Measurements from ENCODE around the gene NHP2.
"Not testable (repeated sequence)": the region's sequence is repeated elsewhere in the genome, so short reads cannot be mapped to it uniquely, and the experiment has no call there.

NHP2 gene

DNA sequence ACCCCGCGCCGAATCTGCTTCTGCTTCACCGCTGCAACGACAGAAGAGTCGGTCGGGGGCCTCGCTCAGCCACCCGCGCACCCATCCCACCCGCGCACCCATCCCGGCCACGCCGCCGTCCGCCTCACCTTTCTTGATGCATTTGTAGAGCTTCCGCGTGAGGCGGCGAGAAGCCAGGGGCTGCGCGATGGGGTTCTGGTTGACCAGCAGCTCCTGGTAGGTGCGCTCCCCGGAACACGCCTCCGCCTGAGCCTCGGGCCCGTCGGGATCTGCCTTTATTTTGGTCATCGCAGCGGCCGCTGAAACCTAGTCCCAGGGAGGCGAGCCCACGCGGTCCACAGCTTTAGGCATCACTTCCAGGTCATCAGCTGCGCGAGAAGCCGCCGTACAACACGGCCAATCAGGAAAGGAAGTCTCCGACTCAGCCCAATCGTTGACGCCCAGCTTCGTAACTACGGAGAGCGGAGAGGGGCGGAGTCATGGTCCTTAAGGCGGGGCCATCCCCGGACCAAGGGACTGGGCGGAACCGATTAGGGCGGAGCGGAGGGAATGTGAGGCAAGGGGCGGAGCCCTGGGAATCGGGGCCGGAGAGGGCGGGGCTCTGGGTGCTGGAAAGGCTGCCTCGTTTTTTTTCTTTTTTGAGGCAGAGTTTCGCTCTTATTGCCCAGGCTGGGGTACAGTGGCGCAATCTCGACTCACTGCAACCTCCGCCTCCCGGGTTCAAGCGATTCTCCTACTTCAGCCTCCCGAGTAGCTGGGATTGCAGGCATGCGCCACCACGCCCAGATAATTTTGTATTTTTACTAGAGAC lies at the start of gene NHP2:
Gene NHP2 (minus strand): TSS at position 356 of the 811 bp plus-strand sequence. CDS start 68 bp downstream, at position 288.
- peak; percentile 98 for DNase-seq (ENCODE audit: low spot score)

DNA sequence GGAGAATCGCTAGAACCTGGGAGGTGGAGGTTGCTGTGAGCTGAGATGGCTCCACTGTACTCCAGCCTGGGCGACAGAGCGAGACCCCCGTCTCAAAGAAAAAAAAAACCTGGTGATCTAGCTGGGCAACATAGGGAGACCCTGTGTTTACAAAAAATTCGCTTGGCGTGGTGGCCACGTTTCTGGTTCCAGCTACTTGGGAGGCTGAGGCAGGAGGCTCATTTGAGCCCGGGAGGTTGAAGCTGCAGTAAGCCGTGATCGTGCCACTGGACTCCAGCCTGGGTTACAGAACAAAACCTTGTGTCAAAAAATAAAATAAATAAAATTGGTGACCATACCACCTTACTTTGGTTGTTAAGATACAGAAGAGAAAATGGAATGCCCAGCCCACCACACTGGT lies 48.9 kb upstream of the NHP2 start:
- DNase-seq (ENCODE audit: low spot score), result no peak

DNA sequence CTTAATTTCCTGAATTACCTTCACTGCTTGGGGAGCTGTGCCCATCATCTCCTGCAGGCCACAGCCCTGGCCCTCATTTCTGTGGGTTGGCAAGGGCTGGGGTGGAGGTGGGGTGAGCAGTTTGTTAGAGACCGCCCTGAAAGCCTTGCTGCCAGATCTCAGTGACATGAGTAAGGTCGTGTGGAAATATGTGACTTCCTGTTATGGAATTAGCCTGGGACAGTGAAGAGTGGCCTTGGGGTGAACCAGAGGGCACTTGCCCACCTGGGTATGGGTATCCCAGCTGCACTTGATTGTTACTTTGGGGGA lies 48.2 kb upstream of the NHP2 start:
- no peak for DNase-seq (ENCODE audit: low spot score)

DNA sequence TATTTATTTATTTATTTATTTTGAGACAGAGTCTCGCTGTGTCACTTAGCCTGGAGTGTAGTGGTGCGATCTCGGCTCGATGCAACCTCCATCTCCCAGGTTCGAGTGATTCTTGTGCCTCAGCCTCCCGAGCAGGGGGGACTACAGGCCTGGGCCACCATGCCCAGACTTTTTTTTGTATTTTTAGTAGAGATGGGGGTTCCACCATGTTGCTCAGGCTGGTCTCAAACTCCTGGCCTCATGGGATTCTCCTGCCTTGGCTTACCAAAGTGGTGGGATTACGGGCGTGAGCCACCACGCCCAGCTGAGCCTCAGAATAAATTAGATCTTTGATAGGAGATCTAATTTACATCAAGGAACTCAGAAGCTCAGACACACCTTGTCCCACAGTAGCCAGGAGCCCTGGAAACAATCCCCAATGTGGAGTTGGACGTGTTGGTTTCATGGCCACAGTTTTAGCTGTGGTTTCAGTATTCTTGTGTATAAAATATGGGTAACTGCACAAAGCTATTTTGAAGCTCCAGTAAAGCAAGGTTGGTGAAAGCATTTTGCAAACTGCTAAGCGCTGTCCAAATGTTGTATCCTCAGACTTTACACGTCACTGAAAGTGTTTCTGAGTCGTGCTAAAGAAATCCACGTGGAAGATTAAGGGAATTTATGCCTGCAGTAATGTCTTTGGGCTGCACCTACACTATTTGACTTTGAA lies 47.7 kb upstream of the NHP2 start:
- DNase-seq (ENCODE audit: low spot score), result no peak

DNA sequence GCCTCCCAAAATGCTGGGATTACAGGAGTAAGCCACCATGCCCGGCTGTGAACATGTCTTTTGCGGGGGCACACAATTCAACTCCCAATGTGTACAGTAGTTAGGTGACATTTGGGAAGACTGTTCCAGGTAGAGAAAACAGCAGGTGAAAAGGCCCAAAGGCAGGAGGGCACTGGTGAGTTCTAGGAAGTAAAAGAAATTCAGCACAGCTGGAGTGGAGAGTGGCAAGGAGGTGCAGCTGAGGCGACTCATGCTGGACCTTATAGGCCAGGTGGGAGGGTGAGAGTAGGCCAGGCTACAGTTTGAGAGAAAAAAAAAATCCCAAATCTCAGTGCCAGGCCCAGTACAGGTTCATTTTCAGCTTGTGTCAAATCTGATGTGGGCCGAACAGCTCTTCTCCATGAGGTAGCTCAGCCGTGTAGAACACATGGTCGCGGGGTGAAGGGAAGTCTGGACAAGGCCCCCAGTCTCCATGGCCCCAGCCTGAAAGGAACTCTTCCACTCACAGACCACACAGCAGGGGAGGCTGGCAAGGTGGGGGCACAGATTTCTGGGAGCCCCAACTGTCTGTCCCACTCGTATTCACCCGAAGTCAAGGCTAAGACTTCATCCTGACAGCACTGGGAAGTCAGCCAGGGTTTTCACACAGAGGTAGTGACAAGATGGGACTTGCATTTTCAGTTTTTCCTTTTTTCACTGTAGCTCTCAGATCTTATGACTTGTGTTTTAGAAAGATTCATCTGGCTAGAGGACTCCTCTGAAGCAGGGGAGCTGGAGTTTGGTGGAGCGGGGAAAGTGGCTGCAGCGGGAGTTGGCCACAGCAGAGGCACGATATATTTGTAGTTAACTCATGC lies 46.1 kb upstream of the NHP2 start:
- DNase-seq (ENCODE audit: low spot score), result no peak

DNA sequence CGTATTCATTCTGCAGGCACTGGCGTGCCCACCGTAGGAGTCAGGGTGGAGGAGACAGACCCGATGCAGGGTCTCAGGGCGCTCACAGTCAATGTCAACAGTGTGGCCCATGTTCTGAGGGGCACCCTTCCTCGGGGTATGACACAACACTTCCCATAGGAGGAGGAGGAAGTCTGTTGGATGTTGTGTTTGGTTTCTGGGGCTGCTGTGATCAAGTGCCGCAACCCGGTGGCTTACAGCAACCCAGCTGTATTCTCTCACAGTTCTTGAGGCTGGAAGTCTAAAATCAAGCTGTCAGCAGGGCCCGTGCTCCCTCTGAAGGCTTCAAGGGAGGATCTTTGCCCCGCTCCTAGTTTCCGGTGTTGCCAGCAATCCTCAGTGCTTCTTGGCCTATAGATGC lies 45.0 kb upstream of the NHP2 start:
- DNase-seq (ENCODE audit: low spot score), result no peak

DNA sequence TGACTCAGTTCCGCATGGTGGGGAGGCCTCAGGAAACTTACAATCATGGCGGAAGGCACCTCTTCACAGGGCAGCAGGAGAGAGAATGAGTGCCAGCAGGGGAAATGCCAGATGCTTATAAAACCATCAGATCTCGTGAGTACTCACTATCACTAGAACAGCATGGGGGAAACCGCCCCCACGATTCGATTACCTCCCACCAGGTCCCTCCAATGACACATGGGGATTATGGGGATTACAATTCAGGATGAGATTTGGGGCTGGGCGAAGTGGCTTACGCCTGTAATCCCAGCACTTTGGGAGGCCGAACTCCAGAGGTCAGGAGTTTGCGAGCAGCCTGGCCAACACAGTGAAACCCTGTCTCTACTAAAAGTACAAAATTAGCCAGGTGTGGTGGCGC lies 44.5 kb upstream of the NHP2 start:
- not testable (repeated sequence) for DNase-seq (ENCODE audit: low spot score)

DNA sequence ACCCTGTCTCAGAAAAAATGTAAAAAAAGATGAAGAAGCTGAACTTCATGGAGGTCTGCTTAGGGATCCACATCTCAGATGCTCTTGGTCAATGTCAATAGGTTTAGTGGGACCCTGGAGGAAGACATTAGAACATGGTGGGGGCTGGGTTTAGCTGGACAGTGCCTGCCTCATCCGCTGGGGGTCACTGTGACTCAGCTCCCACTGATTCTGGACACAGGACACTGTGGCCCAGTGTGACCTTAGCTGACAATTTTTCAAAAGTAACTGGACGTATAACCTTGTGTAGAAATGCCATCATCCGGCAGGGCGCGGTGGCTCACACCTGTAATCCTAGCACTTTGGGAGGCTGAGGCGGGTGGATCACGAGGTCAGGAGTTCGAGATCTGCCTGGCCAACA lies 43.3 kb upstream of the NHP2 start:
- no peak for DNase-seq (ENCODE audit: low spot score)

DNA sequence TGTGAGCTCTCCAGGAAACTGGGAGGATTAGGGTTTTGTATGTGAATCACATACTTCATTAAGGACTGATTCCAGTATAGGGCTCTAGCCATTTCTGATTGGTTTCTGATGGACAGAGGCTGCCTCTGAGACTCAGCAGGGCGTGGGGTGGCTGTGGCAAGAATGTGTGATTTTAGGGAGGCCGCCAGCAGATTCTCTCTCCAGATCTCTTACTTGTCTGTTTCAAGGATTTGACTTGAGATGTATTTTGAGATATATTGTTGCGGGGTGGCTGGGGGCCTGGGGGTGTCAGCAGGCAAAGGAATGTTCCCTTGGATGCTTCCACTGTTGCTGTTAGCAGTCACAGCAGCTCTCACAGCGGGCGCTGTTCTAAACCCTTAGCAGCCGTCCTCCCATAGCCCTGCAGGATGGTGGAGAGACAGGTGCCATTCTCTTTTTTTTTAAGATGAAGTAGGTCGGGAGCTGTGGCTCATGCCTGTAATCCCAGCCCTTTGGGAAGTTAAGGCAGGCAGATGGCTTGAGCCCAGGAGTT lies 42.7 kb upstream of the NHP2 start:
- no peak for DNase-seq (ENCODE audit: low spot score)

DNA sequence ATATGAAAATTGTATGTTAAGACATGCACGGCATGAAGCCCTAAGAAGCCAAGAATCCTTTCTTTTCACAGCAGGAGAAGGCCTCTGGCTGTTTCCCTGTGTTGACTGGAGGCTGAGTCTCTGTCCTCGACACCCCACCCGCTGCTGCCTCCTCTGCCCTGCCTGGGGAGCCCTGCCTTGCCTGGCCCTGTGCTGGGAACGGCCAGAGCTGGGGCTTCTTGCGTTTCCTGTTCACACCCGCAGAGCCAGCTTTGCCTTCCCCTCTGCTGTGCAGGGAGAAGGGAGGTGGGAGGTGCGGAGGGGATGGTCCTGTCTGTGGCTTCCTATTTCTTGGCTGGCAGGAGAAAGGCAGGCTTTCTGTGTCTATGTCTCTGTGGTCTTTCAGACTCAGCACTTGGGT lies 40.3 kb upstream of the NHP2 start:
- DNase-seq (ENCODE audit: low spot score), result no peak

DNA sequence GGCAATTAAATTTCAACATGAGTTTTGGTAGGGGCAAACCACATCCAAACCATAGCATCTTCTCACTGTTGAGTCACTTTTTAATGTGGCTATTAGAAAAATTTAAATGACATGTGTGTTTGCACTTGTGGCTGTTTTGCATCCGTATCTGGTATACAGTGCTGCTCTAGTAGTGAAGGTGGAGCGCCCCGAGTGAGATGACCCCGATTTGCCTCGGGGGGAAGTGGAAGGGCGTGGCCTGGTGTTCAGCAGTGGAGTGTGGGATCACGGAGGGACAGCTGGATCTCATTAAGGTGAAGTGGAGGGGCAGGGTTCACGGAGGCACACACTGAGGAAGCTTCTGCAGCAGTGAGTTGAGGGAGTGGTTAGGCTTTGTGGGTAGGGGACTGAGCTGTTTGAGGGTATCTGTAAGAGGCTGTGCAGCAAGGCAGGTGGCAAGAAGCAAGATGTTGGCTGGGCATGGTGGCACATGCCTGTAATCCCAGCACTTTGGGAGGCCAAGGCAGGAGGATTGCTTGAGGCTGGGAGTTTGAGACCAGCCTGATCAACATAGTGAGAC lies 39.6 kb upstream of the NHP2 start:
- no peak for DNase-seq (ENCODE audit: low spot score)

DNA sequence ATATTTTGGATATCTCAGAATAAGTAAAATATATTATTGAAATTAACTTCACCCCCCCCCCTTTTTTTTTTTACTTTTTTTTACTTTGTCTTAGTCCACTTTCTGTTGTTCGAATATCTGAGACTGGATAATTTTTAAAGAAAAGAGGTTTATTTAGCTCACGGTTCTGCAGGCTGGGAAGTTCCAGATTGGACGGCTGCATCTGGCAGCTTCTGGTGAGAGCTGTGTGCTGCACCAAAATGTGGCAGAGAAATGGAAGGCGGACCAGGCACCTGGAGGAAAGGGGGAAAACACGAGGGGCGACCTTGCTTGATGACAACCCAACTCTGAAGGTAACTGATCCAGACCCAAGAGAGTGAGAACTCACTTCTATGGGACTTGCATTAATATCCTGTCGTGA lies 39.1 kb upstream of the NHP2 start:
- DNase-seq (ENCODE audit: low spot score), result no peak

DNA sequence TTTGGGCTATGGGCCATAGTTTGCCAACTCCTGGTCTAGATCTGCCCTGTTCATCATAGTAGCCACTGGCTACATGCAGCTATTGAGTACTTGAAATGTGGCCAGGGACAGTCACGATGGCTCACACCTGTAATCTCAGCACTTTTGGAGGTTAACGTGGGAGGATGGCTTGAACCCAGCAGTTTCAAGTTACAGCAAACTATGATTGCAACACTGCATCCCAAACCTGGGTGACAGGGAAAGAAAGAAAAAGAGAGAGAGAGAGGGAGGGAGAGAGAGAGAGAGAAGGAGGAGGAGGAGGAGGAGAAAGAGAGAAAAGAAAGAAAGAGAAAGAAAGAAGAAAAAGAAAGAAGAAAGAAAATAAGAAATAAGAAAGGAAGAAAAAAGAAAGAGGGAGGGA lies 38.6 kb upstream of the NHP2 start:
- DNase-seq (ENCODE audit: low spot score), result no peak

DNA sequence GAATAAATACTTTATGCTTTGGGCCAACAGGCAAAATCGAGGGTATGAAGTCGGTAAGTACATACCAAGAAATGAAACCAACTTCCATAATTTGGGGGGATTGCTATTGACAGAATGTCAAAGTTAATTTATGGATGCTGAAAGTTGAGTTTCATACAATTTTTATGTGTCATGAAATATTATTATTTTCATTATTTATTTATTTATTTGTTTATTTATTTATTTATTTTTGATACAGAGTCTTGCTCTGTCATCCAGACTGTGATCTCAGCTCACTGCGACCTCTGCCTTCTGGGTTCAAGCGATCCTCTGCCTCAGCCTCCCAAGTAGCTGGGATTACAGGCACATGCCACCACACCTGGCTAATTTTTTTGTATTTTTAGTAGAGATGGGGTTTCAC lies 38.0 kb upstream of the NHP2 start:
- no peak for DNase-seq (ENCODE audit: low spot score)

DNA sequence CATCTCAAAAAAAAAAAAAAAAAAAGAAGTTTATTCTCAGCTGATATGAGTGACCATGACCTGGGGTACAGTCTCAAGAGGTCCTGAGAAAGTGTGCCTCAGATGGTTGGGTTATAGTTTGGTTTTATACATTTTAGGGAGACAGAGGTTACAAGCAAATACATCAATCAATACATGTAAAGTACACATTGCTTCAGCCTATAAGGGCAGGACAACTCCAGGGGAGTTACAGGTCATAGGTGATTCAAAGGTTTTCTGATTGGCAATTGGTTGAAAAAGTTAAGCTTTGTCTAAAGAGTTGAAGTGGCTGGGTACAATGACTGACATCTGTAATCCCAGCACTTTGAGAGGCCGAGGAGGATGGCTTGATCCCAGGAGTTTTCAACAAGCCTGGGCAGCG lies 35.7 kb upstream of the NHP2 start:
- DNase-seq (ENCODE audit: low spot score), result no peak

DNA sequence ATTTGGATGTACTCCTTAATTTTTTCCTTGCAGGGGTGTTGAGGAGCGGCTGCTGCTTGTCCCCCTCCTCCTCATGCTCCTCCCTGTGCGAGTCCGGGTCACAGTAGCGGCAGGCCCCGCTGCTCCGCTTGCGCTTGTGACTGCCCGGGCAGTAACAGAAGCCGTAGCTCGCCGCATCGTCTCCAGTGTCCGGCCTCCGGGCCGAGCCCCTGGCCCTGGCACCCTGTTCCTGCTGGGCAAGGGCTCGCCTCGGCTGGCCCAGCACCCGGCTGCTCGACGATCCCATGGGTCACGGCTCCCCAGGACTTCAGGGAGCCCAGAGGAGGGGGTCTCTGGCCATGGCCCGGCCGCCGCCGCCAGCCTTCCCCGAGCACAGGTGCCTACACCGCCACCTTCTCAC lies 33.3 kb upstream of the NHP2 start, which contains the start of gene GMCL2:
Gene GMCL2 (minus strand): TSS at position 358 of the 400 bp plus-strand sequence. CDS start 72 bp downstream, at position 286.
- DNase-seq (ENCODE audit: low spot score), result no peak

DNA sequence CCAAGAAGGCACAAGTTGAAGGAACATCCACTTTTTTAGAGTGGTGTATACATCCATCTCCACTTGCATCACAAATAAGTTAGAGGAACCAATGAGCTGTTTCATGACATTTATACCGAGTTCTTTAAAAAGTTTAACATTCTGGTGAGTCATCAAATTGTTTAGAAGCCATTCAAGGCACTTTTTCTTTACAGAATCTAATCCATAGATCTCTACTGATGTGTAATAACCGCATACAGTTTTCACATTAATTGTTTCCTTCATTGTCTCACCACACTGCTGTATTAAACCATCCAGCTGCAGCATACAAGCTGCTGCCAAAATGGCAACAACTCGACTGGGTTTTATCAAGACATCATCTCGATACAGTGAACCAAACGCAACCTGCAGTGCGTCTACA lies 32.7 kb upstream of the NHP2 start:
- no peak for DNase-seq (ENCODE audit: low spot score)

DNA sequence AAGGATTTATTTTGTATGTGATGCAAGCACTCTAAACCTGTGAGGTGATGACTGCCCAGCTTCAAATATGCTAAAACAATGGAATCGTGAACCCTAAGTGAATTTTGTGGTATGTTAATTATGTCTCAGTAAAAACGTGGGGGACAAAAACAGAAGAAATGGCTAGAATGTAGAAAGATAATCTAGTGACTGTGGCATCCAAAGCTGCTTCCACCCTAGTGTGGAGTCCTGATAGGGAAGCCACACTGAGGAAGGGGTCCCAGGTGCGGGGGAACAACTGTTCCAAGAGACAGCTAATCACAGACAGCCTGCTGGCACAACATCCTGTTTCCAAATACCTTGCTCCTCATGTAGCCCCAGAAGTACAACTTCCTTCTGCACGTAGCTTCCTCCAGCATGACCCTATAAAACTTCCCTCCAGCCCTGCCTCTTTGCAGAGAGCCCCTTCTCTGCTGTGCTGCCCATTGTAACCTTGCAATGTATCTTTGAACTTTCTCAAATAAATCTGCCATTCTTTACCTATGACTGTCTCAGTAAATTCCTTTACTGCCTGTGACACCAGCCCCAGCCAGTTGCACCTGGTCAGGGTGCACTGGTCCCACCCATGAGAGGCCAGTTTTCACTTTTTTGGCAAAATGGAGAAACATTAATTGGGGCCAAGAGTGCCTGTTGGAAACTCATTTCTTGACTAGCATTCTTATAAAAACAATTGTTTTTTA lies 28.6 kb upstream of the NHP2 start:
- DNase-seq (ENCODE audit: low spot score), result no peak

DNA sequence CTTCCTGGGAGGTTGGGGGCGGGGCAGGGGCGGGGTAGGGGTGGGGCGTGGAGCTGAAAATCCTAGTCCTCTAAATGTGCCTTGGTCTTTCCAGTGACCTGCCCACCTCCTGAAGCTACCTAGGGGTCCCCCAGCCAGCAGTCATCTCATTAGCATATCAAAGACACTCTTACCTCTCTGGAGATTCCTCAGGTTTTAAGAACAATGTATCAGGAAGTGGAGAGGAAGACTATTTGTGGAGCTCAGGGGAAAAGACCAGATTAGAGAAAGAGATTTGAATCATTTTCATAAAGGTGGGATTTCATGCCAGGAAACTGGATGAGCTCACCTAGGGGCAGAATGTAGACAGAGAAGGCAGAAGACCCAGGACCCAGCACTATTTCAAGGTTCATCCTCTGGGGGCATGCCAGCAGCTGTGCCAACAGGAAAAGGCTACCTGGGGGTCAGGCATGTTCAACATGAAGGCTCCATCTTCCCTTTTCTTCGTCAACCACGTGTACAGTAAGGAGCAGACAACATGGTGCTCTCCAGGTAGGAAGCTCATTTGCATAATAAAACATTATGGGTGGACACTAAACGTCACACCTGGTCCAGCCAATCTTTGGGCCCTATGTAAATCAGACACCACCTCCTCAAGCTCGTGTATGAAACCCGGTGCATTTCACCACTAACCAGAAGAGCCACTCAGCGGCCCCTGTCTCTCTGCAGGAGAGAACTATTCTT lies 26.6 kb upstream of the NHP2 start:
- no peak for DNase-seq (ENCODE audit: low spot score)

DNA sequence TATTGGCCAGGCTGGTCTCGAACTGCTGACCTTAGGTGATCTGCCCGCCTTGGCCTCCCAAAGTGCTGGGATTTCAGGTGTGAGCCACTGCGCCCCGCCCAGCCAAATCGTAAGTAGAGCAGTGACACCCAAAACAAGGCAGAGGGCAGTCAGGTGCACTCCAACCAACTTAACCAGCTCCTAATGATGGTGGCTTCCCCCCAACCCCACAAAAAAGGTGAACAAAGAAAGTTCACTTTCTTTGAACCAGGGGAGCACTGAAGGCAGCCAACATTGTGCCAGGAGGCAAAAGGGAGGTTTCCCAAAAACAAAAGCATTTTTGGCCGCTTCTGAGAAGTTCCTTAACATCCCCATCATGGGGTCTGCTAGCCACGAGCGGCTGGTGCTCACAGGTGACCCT lies 23.9 kb upstream of the NHP2 start:
- DNase-seq (ENCODE audit: low spot score), result no peak

DNA sequence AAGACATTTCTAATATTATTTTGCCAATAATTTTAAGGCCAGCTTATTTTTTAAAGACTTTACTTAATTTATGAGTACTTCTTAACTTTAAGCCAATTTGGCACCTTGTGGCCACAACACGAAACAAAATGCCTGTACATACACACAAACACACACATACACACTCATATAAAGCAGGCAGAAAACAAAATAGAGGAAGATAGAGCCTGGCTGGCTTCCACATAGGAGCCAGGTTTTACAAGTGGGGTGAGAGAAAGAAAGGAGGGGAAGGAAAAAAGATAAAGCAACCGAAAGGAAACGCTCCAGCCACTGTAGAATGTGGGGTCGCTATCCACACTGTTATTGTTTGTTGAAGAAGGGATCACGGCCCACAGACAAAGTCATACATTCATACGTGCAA lies 23.1 kb upstream of the NHP2 start:
- no peak for DNase-seq (ENCODE audit: low spot score)
